ENCODE measurements around the gene TNFRSF14.

DNA sequence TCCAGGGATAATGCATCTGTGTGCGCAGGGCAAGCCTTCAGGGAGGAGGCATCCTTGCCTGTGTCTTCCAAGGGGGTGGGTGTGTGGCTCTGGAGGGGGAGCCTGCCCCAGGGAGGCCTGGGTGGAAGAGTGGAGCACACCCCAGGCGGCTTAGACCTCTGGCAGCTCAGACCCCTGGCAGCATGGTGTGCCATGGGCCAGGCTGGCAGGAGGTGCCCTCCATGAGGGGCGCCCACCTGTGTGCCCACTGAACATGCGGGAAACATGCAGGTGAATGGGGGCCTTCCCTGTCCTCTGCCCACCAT is 28.7 kb upstream of the TNFRSF14 start:
- TF ChIP-seq ZNF384 (IDR thresholded peaks at IDR 0.05), result no peak
- no peak for TF ChIP-seq BHLHE40 (IDR thresholded peaks at IDR 0.05; ENCODE audit: borderline replicate concordance)
- no peak for TF ChIP-seq NFRKB (IDR thresholded peaks at IDR 0.05)
- no peak for TF ChIP-seq SP1 (IDR thresholded peaks at IDR 0.05)
- no peak for TF ChIP-seq FOXK2 (IDR thresholded peaks at IDR 0.05)
- TF ChIP-seq FOXM1 (IDR thresholded peaks at IDR 0.05; ENCODE audit: borderline replicate concordance), result no peak
- TF ChIP-seq L3MBTL2 (conservative IDR thresholded peaks at IDR 0.05), result no peak
- no peak for TF ChIP-seq FOXA1 (IDR thresholded peaks at IDR 0.05)
- TF ChIP-seq TARDBP (IDR thresholded peaks at IDR 0.05), result no peak
- no peak for TF ChIP-seq ELF4 (IDR thresholded peaks at IDR 0.05)
- TF ChIP-seq, protein P1, sequence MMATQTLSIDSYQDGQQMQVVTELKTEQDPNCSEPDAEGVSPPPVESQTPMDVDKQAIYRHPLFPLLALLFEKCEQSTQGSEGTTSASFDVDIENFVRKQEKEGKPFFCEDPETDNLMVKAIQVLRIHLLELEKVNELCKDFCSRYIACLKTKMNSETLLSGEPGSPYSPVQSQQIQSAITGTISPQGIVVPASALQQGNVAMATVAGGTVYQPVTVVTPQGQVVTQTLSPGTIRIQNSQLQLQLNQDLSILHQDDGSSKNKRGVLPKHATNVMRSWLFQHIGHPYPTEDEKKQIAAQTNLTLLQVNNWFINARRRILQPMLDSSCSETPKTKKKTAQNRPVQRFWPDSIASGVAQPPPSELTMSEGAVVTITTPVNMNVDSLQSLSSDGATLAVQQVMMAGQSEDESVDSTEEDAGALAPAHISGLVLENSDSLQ (IDR thresholded peaks at IDR 0.05), result no peak
- TF ChIP-seq HDGF (IDR thresholded peaks at IDR 0.05; ENCODE audit: borderline replicate concordance), result no peak
- no peak for TF ChIP-seq CTBP1 (IDR thresholded peaks at IDR 0.05; ENCODE audit: borderline replicate concordance)
